CD4-positive, alpha-beta T cell treated with Interferon gamma for 1 hour (primary cell): ENCODE data around the gene RGL1.

Experiments
- DNase-seq: peaks from one replicate; pipeline ENCODE4 v3.0.0-alpha.2; 2020

RGL1 gene

DNA sequence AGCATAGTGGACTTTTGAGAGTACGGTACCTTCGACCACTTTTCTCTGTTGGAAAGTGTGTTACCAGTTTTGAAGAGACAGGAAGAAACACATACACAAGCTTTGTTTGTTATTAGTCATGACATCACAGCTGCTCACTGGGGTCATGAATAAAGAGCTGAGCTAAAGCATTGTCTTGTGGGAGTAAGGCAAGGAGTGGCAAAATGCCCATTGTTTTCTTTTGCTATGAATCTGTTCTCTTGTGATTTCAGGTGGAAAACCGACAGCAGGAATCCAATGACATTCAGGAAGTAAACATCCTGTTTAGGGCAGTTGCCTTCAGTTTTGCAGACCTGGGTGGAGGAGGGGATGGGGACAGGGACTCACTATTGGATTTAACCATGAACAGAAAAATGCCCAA is 66.2 kb downstream of the RGL1 start:
- DNase-seq: no peak

GRCh38 chr1:183871601-183872000 is 66.7 kb downstream of the RGL1 start:
- DNase-seq: no peak

- no peak for DNase-seq
These were observed 67.5 kb downstream of the RGL1 start for GRCh38 chr1:183872403-183872802.

- no peak for DNase-seq
These were observed 68.7 kb downstream of the RGL1 start for GRCh38 chr1:183873642-183874041.

DNA sequence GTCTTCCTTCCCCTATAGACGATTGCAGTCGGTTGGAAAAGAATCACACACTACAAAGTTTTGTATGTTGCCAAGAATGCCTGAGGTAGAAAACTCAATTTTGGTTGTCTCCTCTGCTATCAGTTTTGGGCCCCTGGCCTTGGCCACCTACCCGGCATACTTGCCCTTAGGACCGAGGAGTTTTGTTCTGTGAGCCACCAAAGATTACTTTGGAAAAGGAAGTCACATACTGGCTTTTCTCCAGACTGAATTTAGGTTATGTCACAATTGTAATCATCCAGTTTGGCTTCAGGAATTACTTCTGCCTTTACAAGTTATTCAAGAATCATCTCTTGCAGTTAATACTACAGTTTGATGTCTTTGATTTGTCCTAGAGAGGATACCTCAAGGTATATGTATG is 71.4 kb downstream of the RGL1 start:
- no peak for DNase-seq

GRCh38 chr1:183877053-183877720 is 72.3 kb downstream of the RGL1 start:
- no peak for DNase-seq

GRCh38 chr1:183879494-183879893 is 74.6 kb downstream of the RGL1 start:
- no peak for DNase-seq

DNA sequence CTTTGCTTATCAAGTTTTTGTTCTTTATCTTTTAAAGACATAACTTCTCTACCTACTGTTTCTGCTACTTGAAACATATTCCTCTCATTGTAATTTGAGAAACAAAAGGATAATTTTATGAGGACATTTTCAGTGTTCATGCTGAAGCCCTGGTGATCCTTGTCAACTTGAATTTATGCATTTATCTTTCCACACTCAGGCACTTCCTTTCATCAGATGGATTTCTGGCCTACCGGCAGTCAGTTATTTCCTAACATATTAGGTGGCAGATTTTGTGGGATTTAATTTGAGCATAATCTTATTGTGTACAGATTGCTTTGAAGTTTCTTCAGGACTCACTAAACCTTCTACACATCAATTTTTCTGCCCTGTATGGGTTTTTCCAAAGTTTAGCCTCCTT is 75.0 kb downstream of the RGL1 start:
- no peak for DNase-seq

- no peak for DNase-seq
These were observed 75.8 kb downstream of the RGL1 start for GRCh38 chr1:183880531-183881243.

- DNase-seq: no peak
These were observed 76.6 kb downstream of the RGL1 start for GRCh38 chr1:183881387-183882131.

DNA sequence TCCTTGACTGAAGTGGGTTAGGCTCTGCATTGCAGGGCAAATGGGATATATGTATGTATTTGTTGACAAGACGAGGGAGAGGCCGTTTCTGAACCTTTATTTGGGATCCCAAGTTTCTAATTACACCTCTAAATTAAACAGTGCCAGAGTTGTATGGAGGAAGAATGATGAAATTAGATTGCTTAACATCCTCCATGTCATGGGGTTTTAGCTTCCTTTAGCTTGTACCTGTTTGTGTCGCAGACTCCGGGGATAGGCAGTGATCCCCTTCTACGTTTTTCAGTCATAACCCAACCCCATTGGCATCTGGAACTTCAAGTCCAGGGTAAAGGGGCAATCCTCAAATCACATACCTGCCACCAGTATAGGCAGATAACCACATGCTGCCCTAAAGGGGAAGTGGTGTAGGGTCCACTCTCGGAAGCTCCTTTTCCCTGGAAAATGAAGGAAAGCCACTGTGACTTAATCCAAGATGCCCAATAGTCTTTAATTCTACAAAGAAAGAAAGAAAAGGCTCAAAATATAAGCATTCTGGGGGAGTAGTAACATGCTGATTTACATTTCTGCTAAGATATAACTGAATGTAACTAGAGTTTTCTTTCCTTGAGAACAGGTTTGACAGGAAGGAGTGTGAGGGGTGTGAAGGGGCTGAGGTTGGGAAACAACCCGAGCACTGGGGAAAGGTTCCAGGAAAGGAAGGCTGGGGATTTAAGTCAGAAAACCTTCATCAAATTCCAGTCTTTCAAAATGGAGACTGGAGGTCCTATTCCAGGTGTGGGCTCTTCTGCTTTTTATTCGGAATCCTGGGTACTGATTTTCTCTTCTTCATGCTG is 77.6 kb downstream of the RGL1 start:
- no peak for DNase-seq

- DNase-seq: no peak
These were observed 78.7 kb downstream of the RGL1 start for GRCh38 chr1:183883623-183884022.

GRCh38 chr1:183884526-183884925 is 79.6 kb downstream of the RGL1 start:
- no peak for DNase-seq

GRCh38 chr1:183885142-183885735 is 80.3 kb downstream of the RGL1 start:
- DNase-seq: no peak

GRCh38 chr1:183886083-183886828 is 81.3 kb downstream of the RGL1 start:
- DNase-seq: no peak

DNA sequence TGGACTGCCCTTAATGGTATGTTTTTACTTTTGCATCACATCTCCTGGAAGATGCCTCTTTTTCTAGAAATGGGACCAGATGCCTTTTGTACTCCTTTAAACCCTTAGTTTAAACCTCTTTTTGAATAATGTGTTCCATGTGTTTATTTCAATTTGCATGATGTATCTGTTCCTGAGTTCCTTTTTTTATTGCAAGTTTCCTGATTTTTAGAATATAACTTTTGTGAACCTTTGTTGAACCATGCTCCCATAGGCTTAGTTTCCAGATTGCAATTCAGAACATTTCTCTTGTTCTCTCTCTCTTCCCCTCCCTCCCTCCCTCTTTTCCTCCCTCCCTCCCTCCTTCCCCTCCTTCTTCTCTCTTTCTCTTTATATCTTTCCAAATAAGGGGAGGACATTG is 81.9 kb downstream of the RGL1 start:
- no peak for DNase-seq

- DNase-seq: no peak
These were observed 83.2 kb downstream of the RGL1 start for GRCh38 chr1:183887826-183888819.

- no peak for DNase-seq
These were observed 84.2 kb downstream of the RGL1 start for GRCh38 chr1:183889095-183889494.

- DNase-seq: no peak
These were observed 86.4 kb downstream of the RGL1 start for GRCh38 chr1:183891158-183891856.

DNA sequence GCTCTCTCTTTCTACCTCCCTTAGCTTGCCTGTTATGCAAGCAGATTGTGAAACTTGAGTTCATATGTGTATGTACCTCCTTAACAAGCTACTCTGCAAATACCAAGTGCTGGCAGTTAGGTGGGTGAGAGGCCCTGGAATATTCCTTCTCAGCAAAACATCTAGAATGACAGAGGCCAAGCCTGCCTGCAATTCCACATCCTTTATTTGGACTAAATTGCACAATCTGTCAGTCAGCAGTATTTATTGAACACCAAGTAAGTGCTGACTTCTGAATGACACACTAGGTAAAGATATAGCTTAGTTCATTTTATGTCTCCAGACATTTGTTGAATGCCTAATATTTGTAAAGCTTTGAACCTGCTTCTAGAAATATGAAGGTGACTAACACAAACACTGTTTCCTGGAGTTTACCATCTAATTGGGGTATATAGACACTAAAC is 87.5 kb downstream of the RGL1 start:
- DNase-seq: no peak
